ENCODE measurements around the gene FGFBP3.

Gene FGFBP3

GRCh38 chr10:91909117-91909677 lies at the start of gene FGFBP3:
Gene FGFBP3 (minus strand): TSS chr10:91909486. CDS start chr10:91908969, 517 bp downstream.
- peak; percentile 44 for DNase-seq

DNA sequence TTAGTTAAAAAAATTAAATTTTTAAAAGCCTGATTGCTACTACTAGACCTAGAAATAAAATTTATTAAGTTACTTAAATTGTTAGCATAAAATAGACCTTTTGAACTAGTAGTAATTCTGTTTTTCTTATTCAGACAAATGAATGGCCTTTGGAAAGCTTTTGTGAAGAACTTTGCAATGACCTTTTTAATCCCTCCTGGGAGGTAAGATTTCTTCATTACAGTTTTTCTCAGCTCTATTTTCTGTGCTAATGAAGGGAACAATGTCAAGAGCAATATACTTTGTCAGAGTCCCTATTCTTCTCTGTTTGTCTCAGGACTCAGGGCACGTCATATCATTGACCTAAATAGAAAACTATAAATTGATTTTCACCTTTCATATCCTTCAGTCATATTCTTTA lies 47.8 kb upstream of the FGFBP3 start:
- no peak for DNase-seq

DNA sequence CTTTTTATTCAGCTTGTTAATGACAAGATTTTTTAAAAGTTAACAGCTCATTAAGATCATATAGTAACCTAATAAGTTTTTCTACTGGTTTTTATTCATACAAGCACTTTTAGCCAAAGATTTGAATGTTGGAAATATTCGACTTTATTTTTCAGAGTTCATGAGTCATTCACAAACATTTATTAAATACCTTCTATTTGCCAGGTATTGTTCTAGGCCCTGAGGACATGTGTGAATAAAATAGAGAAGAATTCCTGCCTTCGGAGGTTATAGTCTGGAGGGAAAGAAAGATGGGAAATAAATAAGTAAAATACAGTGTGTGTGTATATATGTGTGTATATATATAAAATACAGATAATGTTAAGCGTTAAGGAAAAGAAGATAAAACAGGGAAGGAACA lies 45.8 kb upstream of the FGFBP3 start:
- no peak for DNase-seq

DNA sequence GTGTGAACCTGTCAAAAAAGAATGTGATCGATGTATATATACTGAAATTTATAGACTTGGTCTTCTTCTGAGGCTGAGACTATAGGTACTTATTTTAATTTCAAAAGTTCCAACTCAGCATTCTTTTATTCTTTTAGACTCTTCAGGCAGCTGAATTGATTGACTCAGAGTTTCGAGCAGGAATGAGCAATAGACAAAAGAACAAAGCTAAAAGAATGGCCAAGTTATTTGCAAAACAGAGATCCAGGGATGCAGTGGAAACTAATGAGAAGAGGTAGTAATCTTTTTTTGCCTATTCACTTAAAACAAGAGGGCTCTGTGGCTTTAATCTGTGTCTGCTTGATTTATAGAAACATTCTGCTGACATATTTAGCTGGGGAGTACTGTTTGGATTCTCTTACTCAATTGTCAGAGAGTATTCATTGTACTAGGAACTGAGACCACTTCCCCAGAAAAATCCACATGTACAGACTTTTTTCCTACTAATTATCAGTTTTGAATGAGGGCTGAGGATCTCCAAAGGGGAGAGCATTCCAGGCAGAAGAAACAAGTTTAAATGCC lies 44.4 kb upstream of the FGFBP3 start:
- DNase-seq = no peak

DNA sequence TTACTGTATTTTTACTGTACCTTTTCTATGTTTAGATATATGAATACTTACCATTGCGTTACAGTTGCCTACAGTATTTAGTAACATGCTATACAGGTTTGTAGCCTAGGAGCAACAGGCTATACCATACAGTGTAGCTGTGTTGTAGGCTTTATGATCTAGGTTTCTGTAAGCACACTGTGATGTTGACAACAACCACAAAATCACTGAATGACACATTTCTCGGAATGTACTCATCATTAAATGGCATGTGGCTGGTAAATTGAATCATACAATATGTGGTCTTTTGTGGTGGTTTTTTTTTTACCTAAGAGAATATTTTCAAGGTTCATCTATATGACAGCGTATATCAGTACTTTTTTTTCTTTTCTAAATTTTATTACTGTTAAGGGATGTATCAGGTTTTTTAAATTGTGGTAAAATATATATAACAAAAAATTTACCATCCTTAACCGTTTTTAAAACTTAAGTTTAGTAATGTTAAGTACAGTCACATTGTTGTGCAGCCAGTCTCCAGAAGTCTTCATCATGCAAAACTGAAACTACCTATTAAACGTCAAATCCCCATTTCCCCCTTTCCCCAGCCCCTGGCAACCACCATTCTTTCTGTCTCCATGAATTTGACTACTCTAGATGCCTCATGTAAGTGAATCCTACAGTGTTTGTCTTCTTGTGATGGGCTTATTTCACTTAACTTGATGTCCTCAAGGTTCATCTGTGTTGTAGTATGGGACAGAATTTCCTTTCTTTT lies 35.8 kb upstream of the FGFBP3 start:
- DNase-seq = peak; percentile 16

- no peak for DNase-seq
Measured at GRCh38 chr10:91941426-91941825, 32.1 kb upstream of the FGFBP3 start.

- DNase-seq = no peak
Measured at GRCh38 chr10:91939653-91940052, 30.4 kb upstream of the FGFBP3 start.

- DNase-seq = no peak
Measured at GRCh38 chr10:91935886-91936285, 26.6 kb upstream of the FGFBP3 start.

- DNase-seq = no peak
Measured at GRCh38 chr10:91932737-91933136, 23.5 kb upstream of the FGFBP3 start.

DNA sequence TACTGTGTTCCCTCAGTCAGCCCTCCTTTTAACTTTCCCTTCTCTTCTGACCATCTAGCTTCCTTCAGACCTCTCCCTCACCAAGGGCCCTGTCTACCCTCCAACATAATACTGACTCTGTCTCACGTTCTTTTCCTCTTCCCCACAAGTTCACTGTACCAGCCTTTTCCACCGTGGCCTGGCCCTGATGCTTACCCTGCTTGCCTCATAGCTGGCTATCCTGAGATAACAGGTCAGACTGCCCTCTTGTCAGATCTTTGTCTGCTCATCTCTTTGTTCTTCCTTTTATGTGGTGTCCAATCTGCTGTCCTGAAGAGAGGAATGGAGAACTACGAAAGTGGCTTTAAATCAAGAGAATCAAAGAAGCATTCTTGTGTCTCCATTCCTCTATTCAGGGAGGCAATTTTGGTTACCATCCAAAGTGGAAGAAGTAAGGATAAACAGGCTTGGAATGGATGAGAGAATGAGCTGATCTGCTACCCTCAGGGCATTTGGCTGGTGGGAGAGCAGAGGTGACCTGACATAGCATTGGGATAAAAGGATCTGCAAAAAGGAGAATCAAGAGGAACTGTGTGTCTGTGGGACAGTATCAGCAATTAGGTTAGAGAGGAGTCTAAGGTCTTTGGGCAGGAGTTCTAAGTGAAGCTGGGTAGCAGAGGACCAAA lies 22.4 kb upstream of the FGFBP3 start:
- no peak for DNase-seq

- no peak for DNase-seq
Measured at GRCh38 chr10:91930939-91931338, 21.7 kb upstream of the FGFBP3 start.

- DNase-seq = no peak
Measured at GRCh38 chr10:91925022-91925320, 15.7 kb upstream of the FGFBP3 start.

DNA sequence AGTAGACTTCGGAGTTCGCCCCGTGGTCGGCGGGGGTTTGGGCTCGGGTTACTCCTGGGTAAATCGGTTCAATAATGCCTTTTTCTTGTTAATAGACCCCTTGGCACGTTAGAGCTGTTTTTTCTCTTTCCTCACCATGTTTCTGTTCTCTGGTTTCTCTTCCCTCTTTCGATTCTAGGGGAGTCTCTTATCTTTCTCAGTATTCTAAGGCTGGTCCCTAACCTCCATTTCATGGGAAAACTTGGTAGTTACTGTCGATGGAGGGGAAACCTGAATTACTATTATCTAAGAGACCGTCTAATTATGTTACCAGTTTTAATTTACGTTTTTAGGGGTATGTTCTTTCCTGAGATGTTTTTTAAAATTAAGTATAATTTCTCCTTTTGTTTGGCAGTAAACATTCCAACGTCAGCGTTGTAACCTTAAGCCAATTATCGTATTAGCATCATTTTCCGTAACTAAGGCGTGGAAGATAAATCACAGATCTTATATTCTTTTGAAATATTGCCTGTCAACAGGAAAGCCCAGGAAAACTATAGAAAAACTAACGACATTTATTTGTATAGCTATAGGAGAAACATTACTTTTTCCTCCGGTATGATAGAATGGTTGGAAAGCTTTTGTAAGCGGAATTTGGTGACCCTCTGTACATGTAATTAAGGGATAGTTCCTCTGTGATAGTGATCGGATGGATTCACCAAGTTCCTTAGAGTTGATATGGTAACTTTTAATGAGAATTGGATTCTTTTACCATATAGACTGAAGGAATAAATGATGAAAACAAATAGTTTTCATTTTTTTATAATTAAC lies 15.1 kb upstream of the FGFBP3 start:
- DNase-seq = no peak

DNA sequence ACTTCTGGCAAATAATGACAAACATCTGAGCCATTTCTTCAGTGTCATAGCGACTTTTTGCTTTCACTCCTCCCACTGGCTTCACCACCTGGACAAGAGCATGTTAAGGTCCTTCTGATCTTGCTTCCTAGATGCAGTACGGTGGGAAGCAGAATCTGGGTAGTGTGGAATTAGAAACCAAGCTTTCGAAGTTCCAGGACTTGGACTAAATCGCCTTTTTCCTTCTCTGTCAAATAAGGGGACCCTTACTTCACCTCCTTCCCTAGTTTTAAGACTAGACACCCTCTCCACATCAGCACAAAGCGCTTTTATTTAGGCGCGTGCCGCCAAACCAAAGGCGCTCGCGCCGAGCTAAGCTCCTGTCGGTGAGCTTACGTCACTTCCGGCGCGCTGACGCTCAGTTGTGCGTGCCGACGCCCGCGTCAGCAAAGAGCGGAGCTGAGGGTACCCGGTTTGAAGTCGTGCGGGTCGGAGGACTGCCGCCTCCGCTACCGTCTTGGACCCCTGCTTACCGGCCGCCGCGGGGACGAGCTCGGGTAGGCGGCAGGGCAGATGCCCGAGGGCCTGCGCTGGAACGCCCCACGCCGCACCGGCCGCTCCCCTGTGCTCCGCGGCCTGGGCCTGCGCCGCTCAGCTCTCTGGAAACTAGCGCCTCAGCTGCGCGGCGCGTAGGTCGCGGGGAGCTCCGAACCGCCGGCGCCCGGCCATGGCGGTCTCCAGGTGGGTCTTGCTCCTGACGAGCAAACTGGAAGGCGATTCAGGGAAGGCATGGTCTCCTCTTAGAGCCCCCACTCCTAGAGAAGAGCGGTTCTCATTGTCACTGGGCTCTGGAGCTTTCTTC lies 14.3 kb upstream of the FGFBP3 start, which contains the start of gene BTAF1:
Gene BTAF1, plus strand, starts transcription at position 400 of the 841 bp plus-strand sequence. Its CDS starts 307 bp downstream, at position 707.
- peak; percentile 91 for DNase-seq

DNA sequence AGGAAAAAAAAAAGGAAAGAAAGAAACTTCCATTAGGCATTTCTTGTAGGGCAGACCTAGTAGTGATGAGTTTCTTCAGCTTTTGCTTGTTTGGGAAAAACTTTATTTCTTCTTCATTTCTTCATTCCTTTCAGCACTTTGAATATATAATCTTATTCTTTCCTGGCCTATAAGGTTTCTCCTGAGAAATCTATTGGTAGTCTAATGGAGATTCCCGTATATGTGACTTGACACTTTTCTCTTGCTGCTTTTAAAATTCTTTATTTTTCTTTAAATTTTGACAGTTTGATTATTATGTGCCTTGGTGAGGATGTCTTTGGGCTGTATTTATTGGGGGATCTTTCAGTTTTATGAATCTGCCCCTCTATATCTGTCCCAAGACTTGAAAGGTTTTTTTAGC lies 10.4 kb upstream of the FGFBP3 start:
- DNase-seq = no peak

- DNase-seq = no peak
Measured at GRCh38 chr10:91910467-91910866, 1.2 kb upstream of the FGFBP3 start.

GRCh38 chr10:91908337-91909116 lies 759 bp downstream of the FGFBP3 start:
- DNase-seq = peak; percentile 73

DNA sequence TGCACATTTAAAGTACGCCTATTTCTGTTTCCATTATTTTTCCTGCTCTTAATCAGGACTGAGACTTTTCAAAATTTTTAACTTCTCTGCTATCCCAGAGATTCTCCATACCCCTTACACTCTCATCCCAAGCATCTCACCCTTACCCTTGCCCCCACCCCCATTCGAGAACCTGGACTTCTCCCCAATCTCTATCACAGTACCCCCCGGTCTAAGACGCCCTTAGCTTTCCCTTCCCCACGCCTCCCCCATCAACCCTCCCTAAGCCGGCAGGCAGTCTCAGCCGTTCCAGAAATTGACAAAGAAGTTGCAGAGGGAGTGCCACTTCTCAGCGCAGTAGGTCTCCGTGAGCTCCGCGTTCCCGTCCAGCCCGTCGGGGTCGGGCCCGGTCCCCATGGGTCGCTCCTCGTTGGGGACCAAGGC lies 1.4 kb downstream of the FGFBP3 start:
- no peak for DNase-seq

DNA sequence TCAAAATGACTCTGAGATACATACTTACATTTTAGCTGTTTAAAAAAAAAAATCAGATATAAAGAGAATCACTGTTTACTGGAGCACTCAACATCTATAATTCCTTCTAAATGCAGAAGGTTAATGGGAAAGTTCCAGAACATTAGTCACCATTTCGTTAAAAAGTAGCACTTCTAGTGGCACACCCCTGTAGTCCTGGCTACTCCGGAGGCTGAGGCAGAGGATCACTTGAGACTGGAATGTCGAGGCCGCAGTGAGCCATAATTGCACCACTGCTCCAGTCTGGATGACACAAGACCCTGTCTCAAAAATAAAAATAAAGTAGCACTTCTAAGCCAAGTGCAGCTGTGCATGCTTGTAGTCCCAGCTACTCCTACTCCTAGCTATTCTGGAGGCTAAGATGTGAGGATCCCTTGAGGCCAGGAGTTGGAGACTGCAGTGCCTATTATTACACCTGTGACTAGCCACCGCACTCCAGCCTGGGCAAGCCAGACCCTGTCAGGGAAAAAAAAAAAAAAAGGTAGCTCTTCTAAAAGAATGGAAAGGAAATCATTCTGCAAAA lies 2.2 kb downstream of the FGFBP3 start:
- no peak for DNase-seq

DNA sequence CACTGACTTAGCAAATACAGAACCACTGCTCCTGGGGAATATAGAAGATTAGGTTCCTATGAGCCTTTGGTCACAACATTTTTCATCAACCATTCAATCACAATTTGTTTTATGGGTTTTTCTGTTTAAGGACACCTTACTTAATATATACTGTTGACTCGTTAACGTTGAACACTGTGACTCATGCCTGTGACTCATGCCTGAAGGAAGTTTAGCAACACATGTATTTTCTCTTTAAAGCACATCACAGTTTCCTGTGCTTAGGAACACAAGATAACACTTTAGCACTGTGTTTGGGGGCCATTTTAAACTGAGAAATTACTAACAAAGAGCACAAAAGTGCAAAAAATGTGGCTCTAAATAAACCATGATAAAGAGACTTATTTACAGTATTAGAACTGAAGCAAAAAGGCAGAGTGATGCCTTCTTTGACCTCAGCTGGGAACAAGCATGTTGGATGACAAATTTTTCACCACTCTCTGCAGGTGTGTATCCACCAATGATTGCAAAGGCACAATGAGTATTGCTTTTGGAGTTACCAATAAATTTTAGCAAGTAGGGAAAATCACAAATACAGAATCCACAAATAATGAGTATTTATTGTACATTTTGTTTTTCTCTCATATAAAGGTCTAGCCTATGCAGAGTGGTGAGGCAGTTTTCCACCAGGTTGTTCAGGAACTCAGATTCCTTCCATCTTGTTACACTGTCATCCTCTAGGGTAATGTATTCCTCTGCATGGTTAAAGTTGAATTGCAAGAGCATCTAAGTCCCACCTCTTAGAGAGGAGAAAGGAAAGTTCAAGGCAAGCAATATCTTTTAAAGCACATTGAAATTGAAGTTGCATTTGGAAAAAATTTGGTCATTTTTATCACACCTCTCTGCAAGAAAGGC lies 7.3 kb downstream of the FGFBP3 start:
- peak; percentile 68 for DNase-seq
